Right ventricle myocardium inferior (tissue), 1 donor: Measurements from ENCODE around the gene AP3D1. TPM values are rescaled to one million over a fixed set of nuclear protein-coding genes. Genes with fewer than 3 reads are reported as not detected.

Experiments
- total RNA-seq: library from RNA; stranded (reverse); fragmentation: NEBNext Ultra II Directional; extraction: Animal tissue kit (Norgen Biotek cat#: 25700); gene quantifications from one replicate; pipeline ENCODE4 v1.2.1, GENCODE V29; 2021
- donor health status: DM: no; HTN: yes; CAD: no; lungs with severe emphysema.

AP3D1 gene
- total RNA-seq, 1 donor from 2014 or later = 71.8 TPM

Other genes with a start within 250 kb of the AP3D1 start
- 1.6 TPM for gene ADAT3, start 246.2 kb downstream of the AP3D1 start, total RNA-seq
- gene SCAMP4, start 246.2 kb downstream of the AP3D1 start, total RNA-seq = 17.9 TPM
- gene CSNK1G2, start 210.4 kb downstream of the AP3D1 start, total RNA-seq = 23.6 TPM
- gene BTBD2, start 135.9 kb downstream of the AP3D1 start, total RNA-seq = 48.7 TPM
- gene MKNK2, start 100.3 kb downstream of the AP3D1 start, total RNA-seq = 234 TPM
- gene MOB3A, start 55.2 kb downstream of the AP3D1 start, total RNA-seq = 14.3 TPM
- 1.4 TPM for gene IZUMO4, start 54.7 kb downstream of the AP3D1 start, total RNA-seq
- 9.7 TPM for gene DOT1L, start 12.4 kb upstream of the AP3D1 start, total RNA-seq
- gene PLEKHJ1, start 84.8 kb upstream of the AP3D1 start, total RNA-seq = 59.7 TPM
- 30.3 TPM for gene SF3A2, start 85.3 kb upstream of the AP3D1 start, total RNA-seq
- 0.89 TPM for gene AMH, start 97.8 kb upstream of the AP3D1 start, total RNA-seq
- gene JSRP1, start 104.9 kb upstream of the AP3D1 start, total RNA-seq = not detected
- gene PEAK3, start 130.6 kb upstream of the AP3D1 start, total RNA-seq = 0.68 TPM
- not detected for gene LINGO3, start 156.6 kb upstream of the AP3D1 start, total RNA-seq
- gene LSM7, start 177.0 kb upstream of the AP3D1 start, total RNA-seq = 46.7 TPM
- 24.9 TPM for gene SPPL2B, start 177.1 kb upstream of the AP3D1 start, total RNA-seq
- not detected for gene TMPRSS9, start 208.7 kb upstream of the AP3D1 start, total RNA-seq